B cell (primary cell): ENCODE measurements around the gene SLC22A12. TPM values are rescaled to one million over a fixed set of nuclear protein-coding genes. Genes with fewer than 3 reads are reported as not detected.

ENCODE experiments used
- ATAC-seq: fragments of 200-7000 bp; cut with Tn5 transposase; one replicate; pipeline ENCODE4 v1.10.0; 2021; ENCODE audit warnings: low read depth, mild to moderate bottlenecking, moderate number of reproducible peaks, moderate library complexity
- CTCF ChIA-PET: fragments of 350-600 bp; sonication (Branson Sonifier 250); formaldehyde crosslinking; loops from one replicate; lab custom pipeline; 2021; ENCODE audit warnings: antibody characterized with exemption, inconsistent platforms; lab: Charles Lee
- POLR2A ChIA-PET: fragments of 350-600 bp; sonication (Branson Sonifier 250); formaldehyde crosslinking; loops from one replicate; lab custom pipeline; 2021; ENCODE audit warnings: antibody characterized with exemption; lab: Charles Lee
- DNase-seq: peaks from one replicate; pipeline ENCODE4 v3.0.0; 2013
- H2AFZ ChIP-seq: 2 replicates; pipeline ENCODE4 v1.6.1; 2012; ENCODE audit warnings: mild to moderate bottlenecking, low read depth, low read length; ENCODE audit not compliant: insufficient read depth, poor library complexity, severe bottlenecking
- H3K27ac ChIP-seq, 2 donors: 1 replicate in 1 of 2; 2 replicates in 1 of 2; pipeline ENCODE4 v1.5.1; 2012 to 2013; ENCODE audit warnings: low read length in 2 of 2, mild to moderate bottlenecking in 2 of 2, moderate library complexity in 1 of 2
- H3K27me3 ChIP-seq, 4 experiments: fragments of 200-600 bp in 1 of 4; sonication (generic) in 1 of 4; replicated peaks in 1 of 4; 1 replicate in 2 of 4; 2 replicates in 2 of 4; pipeline versions ENCODE4 v1.6.1 to v1.7.0; 2013 to 2016; ENCODE audit warnings: low read length in 3 of 4, mild to moderate bottlenecking in 2 of 4, mixed read lengths in 1 of 4, moderate library complexity in 1 of 4; ENCODE audit not compliant: insufficient read depth in 4 of 4, control insufficient read depth in 3 of 4; ENCODE audit errors: control extremely low read depth in 1 of 4
- H3K36me3 ChIP-seq, 2 experiments: replicated peaks in 1 of 2; 1 replicate in 1 of 2; 2 replicates in 1 of 2; pipeline versions ENCODE4 v1.6.1 to v1.7.1; 2013; ENCODE audit warnings: low read length in 1 of 2; ENCODE audit not compliant: insufficient read depth in 2 of 2, control insufficient read depth in 1 of 2; ENCODE audit errors: control extremely low read depth in 1 of 2, extremely low read depth in 1 of 2
- H3K4me1 ChIP-seq, 2 donors: fragments of 200-600 bp in 1 of 2; sonication (generic) in 1 of 2; 1 replicate in 1 of 2; 2 replicates in 1 of 2; pipeline versions ENCODE4 v1.5.1 to v1.6.1; 2013 to 2017; ENCODE audit warnings: low read length in 2 of 2; ENCODE audit not compliant: control insufficient read depth in 2 of 2, insufficient read depth in 2 of 2
- H3K4me2 ChIP-seq: replicated peaks from 2 replicates; pipeline ENCODE3; 2012; ENCODE audit warnings: mild to moderate bottlenecking, low read depth, low read length; ENCODE audit not compliant: poor library complexity, severe bottlenecking
- H3K4me3 ChIP-seq, 5 experiments: fragments of 200-600 bp in 1 of 5; sonication (generic) in 1 of 5; 1 replicate in 3 of 5; 2 replicates in 2 of 5; pipeline versions ENCODE4 v1.5.1 to v1.7.0; 2011 to 2016; ENCODE audit warnings: low read length in 4 of 5, mild to moderate bottlenecking in 4 of 5, low read depth in 2 of 5, control low read depth in 1 of 5, moderate library complexity in 1 of 5; ENCODE audit not compliant: insufficient read depth in 1 of 5; ENCODE audit errors: control extremely low read depth in 1 of 5, extremely low read depth in 1 of 5
- H3K79me2 ChIP-seq: fragments of 200-600 bp; sonication (generic); one replicate; pipeline ENCODE4 v1.6.0; 2016; ENCODE audit warnings: low read length; ENCODE audit not compliant: control insufficient read depth, insufficient read depth
- H3K9ac ChIP-seq: fragments of 200-600 bp; sonication (generic); 2 replicates; pipeline ENCODE4 v1.6.1; 2017; ENCODE audit warnings: mild to moderate bottlenecking, low read length, moderate library complexity
- H3K9me3 ChIP-seq, 3 donors: one replicate each; pipeline versions ENCODE4 v1.6.1 to v1.7.1; 2013; ENCODE audit warnings: low read length in 2 of 3; ENCODE audit not compliant: control insufficient read depth in 2 of 3, insufficient read depth in 1 of 3; ENCODE audit errors: control extremely low read depth in 1 of 3
- H4K20me1 ChIP-seq: 2 replicates; pipeline ENCODE4 v1.6.0; 2012; ENCODE audit warnings: mild to moderate bottlenecking, low read length; ENCODE audit not compliant: insufficient read depth, control insufficient read depth, poor library complexity, severe bottlenecking
- H3K27ac Mint-ChIP-seq: one replicate; pipeline ENCODE4 v1.8.0; 2021; ENCODE audit warnings: mixed read lengths
- H3K27me3 Mint-ChIP-seq: one replicate; pipeline ENCODE4 v1.8.0; 2021; ENCODE audit warnings: mixed read lengths
- H3K4me1 Mint-ChIP-seq: one replicate; pipeline ENCODE4 v1.8.0; 2021; ENCODE audit warnings: mixed read lengths
- H3K4me3 Mint-ChIP-seq: one replicate; pipeline ENCODE4 v1.8.0; 2021; ENCODE audit warnings: mixed read lengths
- H3K9me3 Mint-ChIP-seq: one replicate; pipeline ENCODE4 v1.8.0; 2022; ENCODE audit warnings: mixed read lengths; ENCODE audit not compliant: insufficient read depth
- EZH2 ChIP-seq: IDR thresholded peaks from 2 replicates; pipeline ENCODE4 v1.6.1; 2012; ENCODE audit warnings: borderline replicate concordance, low read depth, mild to moderate bottlenecking, moderate library complexity, low read length; ENCODE audit not compliant: insufficient read depth, poor library complexity, severe bottlenecking
- WGBS: methylation state at CpG from one replicate; pipeline ENCODE4 v1.1.5; 2013; ENCODE audit warnings: missing lambda C conversion rate; ENCODE audit not compliant: insufficient coverage; 5-methylcytosine and 5-hydroxymethylcytosine counted together
- intact Hi-C: fragments of 100-400 bp; cut with micrococcal nuclease; formaldehyde crosslinking; loops from one replicate; pipeline ENCODE4 v1.10.0; 2022
- polyA plus RNA-seq: library from polyadenylated mRNA; depleted of rRNA; stranded (reverse); fragments of >200 nt; gene quantifications from 2 replicates; pipeline ENCODE4 v1.2.3, GENCODE V29; 2012
- total RNA-seq, 2 donors: library from RNA; stranded (reverse); fragments of 120-200 nt in 1 of 2; gene quantifications; 1 replicate in 1 of 2; 2 replicates in 1 of 2; pipeline versions ENCODE4 v1.2.3 to v1.2.4, GENCODE V29; 2013 to 2022
- TF ChIP-seq, protein P1 (sequence below): fragments of 200-600 bp; IDR thresholded peaks from one replicate; pipeline ENCODE4 v1.8.0; 2022; ENCODE audit warnings: antibody characterized with exemption, mild to moderate bottlenecking

The SLC22A12 gene
- total and polyA plus RNA-seq, 2 donors (not counting 1 experiment from before 2014, with no cell fraction given), result not detected

DNA sequence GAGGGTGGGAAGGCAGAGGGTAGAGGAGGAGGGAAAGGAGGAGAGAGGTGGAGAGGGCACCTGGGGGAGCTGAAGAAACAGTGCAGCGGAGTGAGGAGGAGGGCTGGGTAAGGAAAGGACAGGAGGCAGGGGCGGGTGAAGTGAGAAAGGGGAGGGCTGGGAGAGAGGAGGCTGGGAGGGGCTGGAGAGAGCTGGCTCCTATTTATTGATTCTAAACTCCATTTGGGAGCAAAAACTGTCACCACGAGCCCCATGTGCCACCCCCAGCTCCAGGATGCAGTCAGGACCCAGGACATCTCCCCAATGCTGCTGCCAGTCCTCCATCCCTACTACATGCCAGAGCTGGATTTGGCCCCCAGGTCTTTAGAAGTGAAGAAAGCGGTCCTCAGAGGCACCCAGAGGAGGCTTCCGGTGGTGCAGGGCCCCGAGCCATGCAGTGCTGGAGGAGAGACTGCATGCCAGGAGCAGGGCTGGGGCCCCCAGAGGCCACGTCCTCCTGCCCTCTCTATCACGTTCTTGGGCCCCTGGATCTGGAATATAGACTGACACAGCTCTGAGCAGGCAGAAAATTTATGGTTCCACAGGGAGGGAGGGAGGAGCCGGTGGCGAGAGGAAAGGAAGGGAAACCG, 53.7 kb downstream of the SLC22A12 start:
- no peak overlapping the region for H3K4me3 Mint-ChIP-seq
- Histone ChIP-seq H3K4me2 (no peak overlapping the region), H4K20me1 (no peaks in the 10 kb centered on the region), H3K4me3 (no peak overlapping the region), H3K36me3 (no peaks in the 10 kb centered on the region), H3K9me3 (peaks cover 0 to 5% (median 0%) of the 10 kb centered on the region in 3 donors), H3K79me2 (no peaks in the 10 kb centered on the region), H3K4me1 (peaks cover 10 to 26% of the 10 kb centered on the region in 2 donors), H3K27ac (no peak overlapping the region), H3K9ac (no peak overlapping the region), H3K27me3 (peaks cover 0 to 52% (median 34%) of the 10 kb centered on the region in 4 experiments), H2AFZ (no peak overlapping the region)
- H3K4me1 Mint-ChIP-seq, result peaks cover 9% of the 10 kb centered on the region
- DNase-seq (no peak), ATAC-seq (peak; percentile 38)
- ChIA-PET CTCF (interaction anchor here (1.0 to 1.3 kb wide), 2 partner anchors 14 to 199 kb away, joined by 3 read pairs; no protein-coding TSS in a partner anchor), POLR2A (interaction anchor here (0.7 kb wide), 2 partner anchors 25 to 225 kb away, joined by 8 to 9 read pairs; no protein-coding TSS in a partner anchor)
- no peak overlapping the region for H3K27ac Mint-ChIP-seq
- TF ChIP-seq, protein P1, sequence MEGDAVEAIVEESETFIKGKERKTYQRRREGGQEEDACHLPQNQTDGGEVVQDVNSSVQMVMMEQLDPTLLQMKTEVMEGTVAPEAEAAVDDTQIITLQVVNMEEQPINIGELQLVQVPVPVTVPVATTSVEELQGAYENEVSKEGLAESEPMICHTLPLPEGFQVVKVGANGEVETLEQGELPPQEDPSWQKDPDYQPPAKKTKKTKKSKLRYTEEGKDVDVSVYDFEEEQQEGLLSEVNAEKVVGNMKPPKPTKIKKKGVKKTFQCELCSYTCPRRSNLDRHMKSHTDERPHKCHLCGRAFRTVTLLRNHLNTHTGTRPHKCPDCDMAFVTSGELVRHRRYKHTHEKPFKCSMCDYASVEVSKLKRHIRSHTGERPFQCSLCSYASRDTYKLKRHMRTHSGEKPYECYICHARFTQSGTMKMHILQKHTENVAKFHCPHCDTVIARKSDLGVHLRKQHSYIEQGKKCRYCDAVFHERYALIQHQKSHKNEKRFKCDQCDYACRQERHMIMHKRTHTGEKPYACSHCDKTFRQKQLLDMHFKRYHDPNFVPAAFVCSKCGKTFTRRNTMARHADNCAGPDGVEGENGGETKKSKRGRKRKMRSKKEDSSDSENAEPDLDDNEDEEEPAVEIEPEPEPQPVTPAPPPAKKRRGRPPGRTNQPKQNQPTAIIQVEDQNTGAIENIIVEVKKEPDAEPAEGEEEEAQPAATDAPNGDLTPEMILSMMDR, result no peak
- no peak for TF ChIP-seq EZH2
- H3K27me3 Mint-ChIP-seq, result peaks cover 36% of the 10 kb centered on the region
- no peaks in the 10 kb centered on the region for H3K9me3 Mint-ChIP-seq
- intact Hi-C loops, result no loop called here
- 26% methylated on average over 7 of the region's 11 CpGs for WGBS
